Gastrocnemius medialis (tissue), 4 donors: ENCODE results near the gene AGAP2. TPM values are rescaled to one million over a fixed set of nuclear protein-coding genes. Genes with fewer than 3 reads are reported as not detected.
A peak's percentile ranks its signal among the peaks of the same experiment; 100 is the strongest.

ENCODE experiments used
- ATAC-seq, 2 donors: fragments of 150-250 bp; one replicate each; pipeline ENCODE4 v1.9.1; 2016
- DNase-seq, 2 donors: peaks; one replicate each; pipeline ENCODE4 v3.0.0-alpha.2; 2019
- H3K27ac ChIP-seq, 4 donors: fragments of 200-600 bp; sonication (generic); 1 replicate in 1 of 4; 2 replicates in 3 of 4; pipeline ENCODE4 v1.5.1; 2016 to 2018; ENCODE audit warnings: mild to moderate bottlenecking in 2 of 4, moderate library complexity in 1 of 4
- H3K27me3 ChIP-seq, 3 donors: fragments of 200-600 bp; sonication (generic) in 2 of 3; 1 replicate in 1 of 3; 2 replicates in 2 of 3; pipeline versions ENCODE4 v1.5.1 to v1.6.0; 2016 to 2019; ENCODE audit warnings: mild to moderate bottlenecking in 1 of 3, moderate library complexity in 1 of 3
- H3K36me3 ChIP-seq, 2 donors: fragments of 200-600 bp; sonication (generic) in 1 of 2; one replicate each; pipeline ENCODE4 v1.5.1; 2017 to 2018
- H3K4me1 ChIP-seq, 2 donors: fragments of 200-600 bp; sonication (generic) in 1 of 2; one replicate each; pipeline ENCODE4 v1.5.1; 2016 to 2017; ENCODE audit warnings: mild to moderate bottlenecking in 2 of 2
- H3K4me3 ChIP-seq, 4 donors: fragments of 200-600 bp; sonication (generic) in 3 of 4; 1 replicate in 1 of 4; 2 replicates in 3 of 4; pipeline ENCODE4 v1.5.1; 2016 to 2019; ENCODE audit warnings: mild to moderate bottlenecking in 2 of 4
- H3K9me3 ChIP-seq, 3 donors: fragments of 200-600 bp; sonication (generic) in 2 of 3; 1 replicate in 1 of 3; 2 replicates in 2 of 3; pipeline ENCODE4 v1.5.1; 2016 to 2019
- POLR2A ChIP-seq, 2 donors: fragments of 450-650 bp; IDR thresholded peaks; one replicate each; pipeline ENCODE4 v1.6.1; 2017; ENCODE audit warnings: antibody characterized with exemption in 2 of 2, mild to moderate bottlenecking in 2 of 2, moderate library complexity in 2 of 2
- in situ Hi-C, 4 donors: fragments of 200-750 bp; cut with MboI; loops; one replicate each; pipeline versions ENCODE4 v1.15.0 to v1.8.0; 2017; ENCODE audit warnings: low sequenced_read_pairs in 4 of 4
- intact Hi-C: fragments of 100-400 bp; cut with DNase I; formaldehyde crosslinking; loops from one replicate; pipeline ENCODE4 v1.15.1; 2023; ENCODE audit warnings: low total_unique reads
- total RNA-seq, 4 donors: library from RNA; depleted of rRNA; stranded (reverse); fragments of >200 nt; gene quantifications; one replicate each; pipeline versions ENCODE4 v1.1.0 to v1.2.3, GENCODE V29; 2016
- TF ChIP-seq, protein P1 (sequence below), 5 experiments: fragments of 450-650 bp in 3 of 5; fragments of 200-600 bp in 2 of 5; sonication (generic) in 2 of 5; IDR thresholded peaks in 4 of 5; conservative IDR thresholded peaks in 1 of 5; 1 replicate in 4 of 5; 2 replicates in 1 of 5; pipeline ENCODE4 v1.5.1; 2016 to 2019; ENCODE audit warnings: antibody characterized with exemption in 5 of 5, mild to moderate bottlenecking in 3 of 5, moderate library complexity in 3 of 5

Gene AGAP2
- total RNA-seq, 4 donors from 2014 or later, result 1.8 to 5.4 (median 3.7) TPM

DNA sequence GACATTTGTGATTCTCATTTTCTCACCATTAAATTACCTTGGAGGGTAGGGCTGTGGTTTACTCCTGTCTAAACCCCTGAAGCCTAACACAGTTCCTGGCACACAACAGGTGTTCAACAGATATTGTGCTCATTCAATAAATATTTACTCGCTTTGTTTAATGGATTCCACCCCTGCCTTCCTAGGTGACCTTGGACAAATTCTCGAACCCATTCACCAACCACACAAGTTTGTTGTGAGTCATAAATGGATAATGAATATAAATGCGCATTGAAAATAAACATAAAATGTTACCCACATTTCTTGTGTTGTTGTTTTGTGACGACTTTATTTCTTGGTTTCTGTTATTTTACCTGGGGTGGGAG lies 43.7 kb upstream of the AGAP2 start:
- Histone ChIP-seq H3K27me3 (no peaks in the 10 kb centered on the region), H3K27ac (peak overlapping the region; percentile 80 to 89 (median 85)), H3K4me1 (peaks cover 9 to 15% of the 10 kb centered on the region in 2 donors), H3K9me3 (no peaks in the 10 kb centered on the region), H3K4me3 (peak overlapping the region in 3 of 4 donors; percentile 89 to 98 (median 91)), H3K36me3 (peaks cover 3 to 26% of the 10 kb centered on the region in 2 donors)
- no peak for TF ChIP-seq POLR2A (IDR thresholded peaks at IDR 0.05)
- TF ChIP-seq, protein P1, sequence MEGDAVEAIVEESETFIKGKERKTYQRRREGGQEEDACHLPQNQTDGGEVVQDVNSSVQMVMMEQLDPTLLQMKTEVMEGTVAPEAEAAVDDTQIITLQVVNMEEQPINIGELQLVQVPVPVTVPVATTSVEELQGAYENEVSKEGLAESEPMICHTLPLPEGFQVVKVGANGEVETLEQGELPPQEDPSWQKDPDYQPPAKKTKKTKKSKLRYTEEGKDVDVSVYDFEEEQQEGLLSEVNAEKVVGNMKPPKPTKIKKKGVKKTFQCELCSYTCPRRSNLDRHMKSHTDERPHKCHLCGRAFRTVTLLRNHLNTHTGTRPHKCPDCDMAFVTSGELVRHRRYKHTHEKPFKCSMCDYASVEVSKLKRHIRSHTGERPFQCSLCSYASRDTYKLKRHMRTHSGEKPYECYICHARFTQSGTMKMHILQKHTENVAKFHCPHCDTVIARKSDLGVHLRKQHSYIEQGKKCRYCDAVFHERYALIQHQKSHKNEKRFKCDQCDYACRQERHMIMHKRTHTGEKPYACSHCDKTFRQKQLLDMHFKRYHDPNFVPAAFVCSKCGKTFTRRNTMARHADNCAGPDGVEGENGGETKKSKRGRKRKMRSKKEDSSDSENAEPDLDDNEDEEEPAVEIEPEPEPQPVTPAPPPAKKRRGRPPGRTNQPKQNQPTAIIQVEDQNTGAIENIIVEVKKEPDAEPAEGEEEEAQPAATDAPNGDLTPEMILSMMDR (IDR thresholded peaks at IDR 0.05 in 4 of 5, conservative IDR thresholded peaks at IDR 0.05 in 1 of 5), result no peak
- in situ Hi-C loops (loop anchor here in 1 of 4 donors (5.0 kb wide), 1 partner anchor 125 kb away; no protein-coding TSS in a partner anchor), intact Hi-C loops (loop anchor here (1.0 to 5.0 kb wide), 4 partner anchors 10 to 123 kb away; partner anchors contain the start of genes EEF1AKMT3, METTL1 and TSPAN31)
- ATAC-seq (no peak), DNase-seq (no peak)

DNA sequence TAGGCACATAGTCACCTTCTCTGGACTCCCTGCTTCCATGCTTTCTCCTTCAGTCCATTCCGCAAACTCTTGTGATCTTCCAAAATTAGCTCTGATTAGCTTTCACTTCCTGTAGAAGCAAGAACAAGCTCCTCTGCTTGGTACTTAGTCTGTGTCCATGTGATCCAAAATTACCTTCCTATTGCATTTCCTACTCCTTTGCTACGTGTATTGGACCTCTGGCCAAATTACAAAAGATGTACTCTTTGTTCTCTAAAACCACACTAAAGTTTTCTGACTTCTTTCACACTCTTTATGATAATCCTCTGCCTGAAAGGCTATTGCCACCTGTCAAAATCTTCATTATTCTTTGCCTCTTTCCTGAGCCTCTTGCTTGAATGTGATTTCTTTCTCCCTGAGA lies 43.3 kb upstream of the AGAP2 start:
- Histone ChIP-seq H3K9me3 (no peaks in the 10 kb centered on the region), H3K27me3 (no peaks in the 10 kb centered on the region), H3K4me3 (no peak overlapping the region), H3K36me3 (peaks cover under 1 to 22% of the 10 kb centered on the region in 2 donors), H3K27ac (no peak overlapping the region), H3K4me1 (peaks cover 9 to 15% of the 10 kb centered on the region in 2 donors)
- in situ Hi-C loops (loop anchor here in 1 of 4 donors (5.0 kb wide), 1 partner anchor 126 kb away; no protein-coding TSS in a partner anchor), intact Hi-C loops (loop anchor here (1.0 to 5.0 kb wide), 4 partner anchors 10 to 124 kb away; partner anchors contain the start of genes EEF1AKMT3, METTL1 and TSPAN31)
- ATAC-seq, result no peak
- TF ChIP-seq POLR2A (IDR thresholded peaks at IDR 0.05), result no peak
- TF ChIP-seq, protein P1 (IDR thresholded peaks at IDR 0.05 in 4 of 5, conservative IDR thresholded peaks at IDR 0.05 in 1 of 5), result no peak
- DNase-seq, result no peak

DNA sequence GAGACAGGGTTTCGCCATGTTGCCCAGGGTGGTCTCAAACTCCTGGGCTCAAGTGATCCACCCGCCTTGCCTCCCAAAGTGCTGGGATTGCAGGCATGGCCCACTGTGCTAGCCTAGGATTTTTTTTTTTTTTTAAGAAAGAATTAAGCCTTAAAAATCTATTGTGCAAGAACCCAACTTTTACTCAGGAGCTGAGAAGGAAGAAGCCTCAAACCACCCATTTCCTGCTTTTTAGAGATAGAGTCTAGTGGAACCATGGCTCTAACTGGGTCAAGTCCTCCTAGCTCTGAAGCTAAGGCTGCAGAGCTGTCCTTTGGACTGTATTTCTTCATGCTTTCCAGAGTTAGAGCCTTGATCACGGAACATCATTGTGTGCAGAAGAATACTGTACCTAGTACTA lies 42.7 kb upstream of the AGAP2 start:
- H3K36me3 ChIP-seq, result peaks cover 0 to 16% of the 10 kb centered on the region in 2 donors
- intact Hi-C loops, result loop anchor here (5.0 kb wide), 2 partner anchors 34 to 51 kb away; partner anchors contain the start of gene TSPAN31

DNA sequence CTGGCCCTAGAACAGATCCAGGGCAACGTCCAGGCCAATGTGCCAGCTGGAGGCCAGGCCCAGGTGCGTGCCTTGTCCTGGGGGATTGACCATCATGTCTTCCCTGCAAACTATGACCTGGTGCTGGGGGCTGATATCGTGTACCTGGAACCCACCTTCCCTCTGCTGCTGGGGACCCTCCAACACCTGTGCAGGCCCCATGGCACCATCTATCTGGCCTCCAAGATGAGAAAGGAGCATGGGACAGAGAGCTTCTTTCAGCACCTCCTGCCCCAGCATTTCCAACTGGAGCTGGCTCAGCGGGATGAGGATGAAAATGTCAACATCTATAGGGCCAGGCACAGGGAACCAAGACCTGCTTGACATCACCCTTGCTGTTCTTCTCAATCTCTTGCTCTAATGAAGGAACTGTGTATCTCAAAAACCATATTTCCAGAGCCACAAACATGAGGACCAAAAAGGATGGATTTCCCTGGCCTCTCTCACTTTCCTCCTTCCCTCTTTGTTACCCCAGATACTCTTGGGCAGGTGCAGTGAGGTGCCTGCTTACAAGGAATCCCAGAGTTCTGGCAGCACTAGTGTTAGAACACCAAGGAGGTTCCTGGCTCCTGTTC lies 41.8 kb upstream of the AGAP2 start:
- intact Hi-C loops, result loop anchor here (5.0 kb wide), 2 partner anchors 33 to 52 kb away; partner anchors contain the start of gene TSPAN31
- DNase-seq (no peak), ATAC-seq (no peak)
- H3K27ac ChIP-seq, result no peak overlapping the region
- TF ChIP-seq, protein P1 (IDR thresholded peaks at IDR 0.05 in 4 of 5, conservative IDR thresholded peaks at IDR 0.05 in 1 of 5), result no peak
- no peak for TF ChIP-seq POLR2A (IDR thresholded peaks at IDR 0.05)
- no peak overlapping the region for H3K4me3 ChIP-seq
- H3K9me3 ChIP-seq, result no peaks in the 10 kb centered on the region
- H3K36me3 ChIP-seq, result peaks cover 0 to 14% of the 10 kb centered on the region in 2 donors
- no peaks in the 10 kb centered on the region for H3K27me3 ChIP-seq
- in situ Hi-C loops, result loop anchor here in 1 of 4 donors (5.0 kb wide), 1 partner anchor 127 kb away; no protein-coding TSS in a partner anchor
- peaks cover 9 to 15% of the 10 kb centered on the region in 2 donors for H3K4me1 ChIP-seq

More for the DNA sequence above, 42.7 kb upstream of the AGAP2 start:
- ATAC-seq (no peak), DNase-seq (no peak)
- TF ChIP-seq, protein P1 (IDR thresholded peaks at IDR 0.05 in 4 of 5, conservative IDR thresholded peaks at IDR 0.05 in 1 of 5), result no peak
- TF ChIP-seq POLR2A (IDR thresholded peaks at IDR 0.05), result no peak
- no peaks in the 10 kb centered on the region for H3K9me3 ChIP-seq
- no peak overlapping the region for H3K4me3 ChIP-seq
- in situ Hi-C loops, result loop anchor here in 1 of 4 donors (5.0 kb wide), 1 partner anchor 126 kb away; no protein-coding TSS in a partner anchor
- no peak overlapping the region for H3K27ac ChIP-seq
- peaks cover 9 to 15% of the 10 kb centered on the region in 2 donors for H3K4me1 ChIP-seq
- no peaks in the 10 kb centered on the region for H3K27me3 ChIP-seq
